Tibial nerve (tissue), 4 donors: Measurements from ENCODE around the gene WFDC1. TPM values are rescaled to one million over a fixed set of nuclear protein-coding genes. Genes with fewer than 3 reads are reported as not detected.

Source experiments
- DNase-seq, 2 donors: peaks; one replicate each; pipeline ENCODE4 v3.0.0-alpha.2; 2019; ENCODE audit warnings: low spot score in 2 of 2
- H3K27ac ChIP-seq, 4 donors: fragments of 200-600 bp; sonication (generic) in 3 of 4; one replicate each; pipeline ENCODE4 v1.5.1; 2017 to 2019; ENCODE audit warnings: mild to moderate bottlenecking in 1 of 4
- H3K27me3 ChIP-seq, 2 donors: fragments of 200-600 bp; sonication (generic) in 1 of 2; one replicate each; pipeline versions ENCODE4 v1.5.1 to v1.6.0; 2017 to 2019
- H3K36me3 ChIP-seq, 3 donors: fragments of 200-600 bp; sonication (generic); one replicate each; pipeline ENCODE4 v1.5.1; 2018 to 2019
- H3K4me1 ChIP-seq, 4 donors: fragments of 200-600 bp; sonication (generic) in 3 of 4; one replicate each; pipeline ENCODE4 v1.5.1; 2017 to 2019
- H3K4me3 ChIP-seq, 4 donors: fragments of 200-600 bp; sonication (generic) in 3 of 4; one replicate each; pipeline ENCODE4 v1.5.1; 2017 to 2019; ENCODE audit warnings: mild to moderate bottlenecking in 1 of 4, moderate library complexity in 1 of 4
- H3K9me3 ChIP-seq, 4 donors: fragments of 200-600 bp; sonication (generic) in 3 of 4; one replicate each; pipeline ENCODE4 v1.5.1; 2017 to 2019
- CTCF ChIP-seq, 5 experiments: fragments of 200-600 bp in 3 of 5; fragments of 450-650 bp in 2 of 5; sonication (generic) in 3 of 5; IDR thresholded peaks; one replicate each; pipeline ENCODE4 v1.5.1; 2016 to 2019; ENCODE audit warnings: antibody characterized with exemption in 5 of 5, mild to moderate bottlenecking in 3 of 5, moderate library complexity in 2 of 5
- EP300 ChIP-seq, 2 donors: sonication (generic); formaldehyde crosslinking; IDR thresholded peaks; one replicate each; pipeline ENCODE4 v1.6.1; 2017; ENCODE audit warnings: antibody characterized with exemption in 2 of 2, mild to moderate bottlenecking in 1 of 2
- POLR2A ChIP-seq, 2 donors: fragments of 450-650 bp; IDR thresholded peaks; one replicate each; pipeline ENCODE4 v1.6.1; 2017; ENCODE audit warnings: antibody characterized with exemption in 2 of 2, mild to moderate bottlenecking in 2 of 2, moderate library complexity in 2 of 2
- WGBS, 2 donors: methylation state at CpG; one replicate each; pipeline ENCODE4 v1.1.5; 2018; 5-methylcytosine and 5-hydroxymethylcytosine counted together
- total RNA-seq, 4 donors: library from RNA; depleted of rRNA; stranded (reverse); fragments of >200 nt; gene quantifications; one replicate each; pipeline ENCODE4 v1.1.0, GENCODE V29; 2016

The WFDC1 gene
- total RNA-seq, 4 donors from 2014 or later = 3.5 to 4.6 (median 4.2) TPM

DNA sequence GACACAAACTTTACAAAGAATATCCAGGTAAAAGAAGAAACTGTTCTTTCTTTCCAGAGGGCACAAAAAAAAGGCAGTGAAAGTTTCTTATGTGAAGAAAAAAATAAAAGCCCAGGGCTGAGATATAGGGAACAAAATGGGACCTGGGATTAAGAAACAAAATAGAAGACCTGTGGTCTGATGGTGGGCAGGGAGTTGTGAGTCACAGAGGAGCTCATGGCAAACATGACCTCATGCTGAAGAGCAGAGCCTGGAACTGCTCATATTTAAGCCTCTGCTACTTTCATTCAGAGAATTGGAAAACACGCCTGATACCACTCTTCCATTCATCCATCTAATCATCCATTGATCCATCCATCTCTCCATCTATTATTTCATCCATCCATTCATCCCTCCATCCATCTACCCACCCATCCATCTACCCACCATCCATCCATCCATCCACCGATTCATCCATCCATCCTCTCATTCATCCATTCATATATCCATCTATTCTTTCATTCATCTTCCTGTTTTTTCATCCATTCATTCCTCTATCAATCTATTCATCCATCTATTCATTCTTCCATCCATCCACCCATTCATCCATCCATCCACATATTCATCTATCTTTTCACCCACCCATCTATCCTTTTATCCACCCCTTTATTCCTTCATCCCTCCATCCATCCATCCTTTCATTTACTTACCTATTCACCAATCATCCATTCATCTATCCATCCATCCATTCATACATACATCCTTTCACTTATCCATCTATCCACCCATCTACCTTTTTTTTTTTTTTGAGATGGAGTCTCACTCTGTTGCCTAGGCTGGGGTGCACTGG, 30.0 kb downstream of the WFDC1 start:
- 72 to 75% methylated on average over 2 of the region's 2 CpGs for WGBS, 2 donors
- TF ChIP-seq EP300 (IDR thresholded peaks at IDR 0.05) = no peak
- no peak for TF ChIP-seq CTCF (IDR thresholded peaks at IDR 0.05)
- no peak for TF ChIP-seq POLR2A (IDR thresholded peaks at IDR 0.05)
- H3K36me3 ChIP-seq = peaks cover 0 to 8% (median 0%) of the 10 kb centered on the region in 3 donors
- H3K4me1 ChIP-seq = no peaks in the 10 kb centered on the region
- H3K27me3 ChIP-seq = no peaks in the 10 kb centered on the region
- H3K27ac ChIP-seq = no peak overlapping the region
- no peak overlapping the region for H3K4me3 ChIP-seq
- H3K9me3 ChIP-seq = no peaks in the 10 kb centered on the region
- no peak for DNase-seq

GRCh38 chr16:84326545-84326944, 31.9 kb downstream of the WFDC1 start:
- no peak overlapping the region for H3K4me3 ChIP-seq
- H3K27ac ChIP-seq = no peak overlapping the region
- H3K36me3 ChIP-seq = peaks cover 0 to 8% (median 0%) of the 10 kb centered on the region in 3 donors
- TF ChIP-seq EP300 (IDR thresholded peaks at IDR 0.05) (no peak), CTCF (IDR thresholded peaks at IDR 0.05) (no peak), POLR2A (IDR thresholded peaks at IDR 0.05) (no peak)
- no peaks in the 10 kb centered on the region for H3K4me1 ChIP-seq
- WGBS, 2 donors = 81 to 83% methylated on average over 2 of the region's 2 CpGs
- H3K27me3 ChIP-seq = no peaks in the 10 kb centered on the region
- H3K9me3 ChIP-seq = no peaks in the 10 kb centered on the region
- DNase-seq = no peak

- Histone ChIP-seq H3K9me3 (no peaks in the 10 kb centered on the region), H3K27ac (no peak overlapping the region), H3K4me3 (no peak overlapping the region), H3K36me3 (peaks cover 0 to 8% (median 0%) of the 10 kb centered on the region in 3 donors), H3K4me1 (no peaks in the 10 kb centered on the region), H3K27me3 (no peaks in the 10 kb centered on the region)
- no peak for TF ChIP-seq CTCF (IDR thresholded peaks at IDR 0.05)
- TF ChIP-seq EP300 (IDR thresholded peaks at IDR 0.05) = no peak
- TF ChIP-seq POLR2A (IDR thresholded peaks at IDR 0.05) = no peak
- WGBS, 2 donors = 72 to 81% methylated on average over 13 of the region's 13 CpGs
- no peak for DNase-seq
Measured at GRCh38 chr16:84327926-84328505, 33.3 kb downstream of the WFDC1 start.

- TF ChIP-seq EP300 (IDR thresholded peaks at IDR 0.05) (no peak), CTCF (IDR thresholded peaks at IDR 0.05) (no peak), POLR2A (IDR thresholded peaks at IDR 0.05) (no peak)
- DNase-seq = no peak
- Histone ChIP-seq H3K9me3 (no peaks in the 10 kb centered on the region), H3K27me3 (no peaks in the 10 kb centered on the region), H3K27ac (no peak overlapping the region), H3K36me3 (peaks cover 0 to 8% (median 0%) of the 10 kb centered on the region in 3 donors), H3K4me1 (no peaks in the 10 kb centered on the region), H3K4me3 (no peak overlapping the region)
- 82 to 90% methylated on average over 8 of the region's 8 CpGs for WGBS, 2 donors
Measured at GRCh38 chr16:84329016-84329415, 34.3 kb downstream of the WFDC1 start.
